HG03103 (cell line): ENCODE results near the gene FABP7.

ENCODE experiments used
- ATAC-seq: cut with Tn5 transposase; IDR thresholded peaks from one replicate; pipeline ENCODE4 v1.9.1; 2021; ENCODE audit warnings: low read depth; ENCODE audit not compliant: unreplicated experiment

FABP7 gene

DNA sequence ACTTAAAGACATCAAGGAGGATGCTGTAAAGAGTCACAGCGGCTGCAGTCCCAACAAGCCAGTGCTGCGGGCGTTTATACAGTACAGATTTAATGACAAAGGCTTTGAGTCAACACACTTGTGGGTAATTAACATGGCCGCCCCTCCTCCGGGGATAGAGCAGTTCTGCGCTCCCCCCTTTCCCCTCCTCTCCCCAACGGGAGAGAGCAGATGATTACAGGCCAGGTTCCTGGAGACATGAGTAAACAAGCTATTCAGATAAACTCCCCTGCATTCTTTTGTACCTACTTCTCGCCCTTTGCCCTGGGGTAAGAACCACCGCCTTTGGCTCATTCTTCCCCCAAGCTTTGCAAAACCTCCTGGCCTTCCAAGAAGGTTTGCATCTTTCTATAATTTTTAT, 23.6 kb upstream of the FABP7 start:
- ATAC-seq, result no peak

DNA sequence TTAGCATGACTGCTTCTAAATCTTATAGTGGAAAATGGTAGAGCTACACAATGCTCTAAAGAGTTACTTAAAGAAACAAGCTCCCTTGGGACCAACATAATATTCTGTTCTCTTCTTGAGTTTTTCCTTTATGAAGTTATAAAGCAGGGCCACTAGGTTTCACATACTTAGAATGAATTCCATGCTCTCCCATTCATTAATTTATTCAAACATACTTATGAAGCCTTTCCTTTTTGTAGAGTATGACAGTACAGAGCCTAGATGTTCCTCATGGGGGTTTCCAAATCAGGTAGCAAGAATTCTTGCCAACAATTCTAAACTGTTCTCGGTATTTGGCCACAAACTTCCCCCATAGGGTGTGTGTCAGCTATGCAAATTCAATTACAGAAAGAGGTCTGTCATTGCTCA, 20.6 kb upstream of the FABP7 start:
- peak; percentile 98 for ATAC-seq

DNA sequence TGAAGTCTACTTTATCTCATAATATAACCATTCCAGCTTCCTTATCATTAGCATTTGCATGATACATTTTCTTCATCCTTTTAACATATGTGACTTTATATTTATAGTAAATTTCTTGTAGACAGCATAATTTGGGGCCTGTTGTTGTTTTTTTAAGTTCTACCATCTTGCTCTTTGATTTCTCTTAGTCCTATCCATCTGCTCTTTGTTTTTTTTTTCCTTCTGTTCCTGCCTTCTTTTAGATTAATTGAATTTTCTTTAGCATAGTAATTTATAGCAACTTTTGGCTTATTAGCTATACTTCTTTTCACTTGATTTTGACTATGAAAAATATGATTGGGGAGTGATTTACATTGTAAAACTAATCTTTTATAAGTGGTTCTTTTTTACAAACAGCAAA, 19.2 kb upstream of the FABP7 start:
- ATAC-seq, result no peak

DNA sequence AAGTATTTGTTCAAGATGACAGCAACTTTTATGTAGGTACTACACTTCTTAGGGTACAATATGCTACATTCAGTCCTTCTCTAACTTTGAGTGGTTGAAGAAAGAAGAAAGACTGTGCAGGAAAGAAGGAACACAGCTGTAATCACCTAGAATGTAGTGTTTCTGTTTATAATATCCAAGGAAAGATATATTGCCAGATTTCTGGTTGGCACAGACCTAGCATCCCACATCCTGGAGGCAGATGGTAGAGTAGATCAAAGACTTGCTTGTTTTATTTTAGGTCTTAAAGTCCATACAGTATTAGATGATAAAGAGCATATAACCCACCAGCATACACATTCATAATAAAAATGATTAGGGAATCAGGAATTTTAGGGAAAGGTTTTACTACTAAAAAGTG, 13.3 kb upstream of the FABP7 start:
- ATAC-seq, result no peak

DNA sequence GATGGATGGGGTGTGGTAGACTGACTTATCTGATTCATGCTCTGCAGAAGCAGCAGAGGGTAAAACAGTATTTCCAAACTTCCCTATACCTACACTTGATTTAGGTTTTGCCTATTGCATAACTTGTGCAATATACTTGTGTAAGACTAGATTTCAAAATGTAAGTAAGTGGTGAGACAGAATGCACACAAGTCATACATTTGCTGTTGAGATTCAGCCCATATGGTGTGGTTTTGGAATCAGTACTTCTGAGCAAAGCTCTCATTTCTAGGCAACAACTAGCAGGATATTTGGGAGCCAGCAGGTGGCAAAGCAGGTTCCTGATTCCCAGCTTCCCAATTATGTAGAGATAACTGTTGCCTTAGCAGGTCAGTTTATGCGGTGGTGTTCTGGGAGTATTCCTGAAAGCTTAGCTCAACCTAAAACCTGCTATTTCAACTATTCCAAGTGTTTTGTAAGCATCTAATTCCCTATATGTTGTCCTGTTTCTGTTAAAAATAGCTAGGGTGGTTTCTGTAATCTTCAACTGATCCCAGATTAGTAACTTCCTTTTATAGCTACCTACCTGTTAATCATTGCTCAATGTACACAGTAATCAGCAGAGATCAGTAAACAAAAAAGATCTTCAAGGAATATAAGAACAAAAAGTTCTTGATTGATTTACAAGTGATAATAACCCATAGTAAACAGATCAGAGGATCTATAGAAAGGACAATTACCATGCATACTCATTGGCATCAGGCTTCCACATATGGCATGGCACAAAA, 8.5 kb upstream of the FABP7 start:
- no peak for ATAC-seq

DNA sequence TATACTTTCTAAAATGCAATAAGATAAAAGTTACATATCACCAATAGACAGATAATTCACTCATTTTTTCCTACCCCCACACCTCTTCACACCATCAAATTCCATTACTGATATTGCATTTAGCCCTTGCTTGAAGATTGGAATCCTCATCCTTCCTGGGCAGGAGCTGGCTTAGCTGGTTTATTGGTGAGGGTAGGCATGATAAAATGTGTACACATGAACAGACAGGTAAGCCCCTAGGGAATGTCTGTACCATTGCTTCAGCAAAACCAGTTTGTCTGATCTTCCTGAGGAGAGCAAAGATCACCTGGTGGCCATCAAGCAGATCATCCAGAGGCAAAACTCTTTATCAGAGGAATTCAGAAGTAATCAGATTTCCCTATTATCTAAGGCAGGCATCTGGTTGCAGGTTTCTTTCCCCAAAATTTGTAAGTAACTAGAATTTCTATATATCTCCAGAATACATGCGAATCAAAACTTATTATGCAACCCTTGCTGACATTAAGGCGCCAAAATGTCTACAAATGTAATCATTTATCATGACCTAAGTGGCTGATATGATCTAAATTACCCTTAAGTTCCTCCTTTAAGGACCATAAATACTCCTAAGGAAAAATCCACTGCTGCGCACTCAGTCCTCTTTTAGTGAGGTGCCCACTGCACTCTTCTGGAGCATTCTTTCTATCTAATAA, 6.6 kb upstream of the FABP7 start:
- ATAC-seq, result no peak

DNA sequence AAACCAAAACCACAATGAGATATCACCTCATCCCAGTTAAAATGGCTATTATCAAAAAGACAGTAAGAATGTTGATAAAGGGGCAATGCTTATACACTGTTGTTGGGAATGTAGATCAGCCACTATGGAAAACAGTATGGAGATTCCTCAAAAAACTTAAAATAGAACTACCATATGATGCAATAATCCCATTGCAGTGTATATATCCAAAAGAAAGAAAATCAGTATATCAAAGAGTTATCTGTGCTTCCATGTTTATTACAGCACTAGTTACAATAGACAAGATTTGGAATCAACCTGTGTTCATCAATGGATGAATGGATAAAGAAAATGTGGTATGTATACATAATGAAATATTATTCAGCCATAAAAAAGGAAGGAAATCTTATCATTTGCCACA, 3.5 kb upstream of the FABP7 start:
- no peak for ATAC-seq

DNA sequence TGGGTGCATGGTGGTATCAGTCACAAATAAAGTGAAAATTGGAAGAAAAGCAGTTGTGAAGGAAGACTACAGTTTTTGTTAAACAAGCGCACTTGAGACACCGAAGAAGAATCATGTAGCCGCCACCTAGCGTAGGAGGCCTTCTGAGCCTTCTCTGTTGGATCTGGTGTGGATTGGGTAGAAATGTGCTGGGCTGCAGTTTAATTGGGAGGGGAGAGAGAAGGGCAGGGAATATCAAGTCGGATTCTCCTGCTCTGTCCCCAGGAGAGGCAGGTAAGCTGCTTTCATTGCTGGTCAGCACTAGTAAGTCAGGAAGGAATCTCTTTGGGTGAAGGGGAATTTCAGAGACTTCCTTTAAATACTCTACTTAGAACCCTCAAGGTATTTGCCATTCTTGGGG, 1.2 kb upstream of the FABP7 start:
- no peak for ATAC-seq

DNA sequence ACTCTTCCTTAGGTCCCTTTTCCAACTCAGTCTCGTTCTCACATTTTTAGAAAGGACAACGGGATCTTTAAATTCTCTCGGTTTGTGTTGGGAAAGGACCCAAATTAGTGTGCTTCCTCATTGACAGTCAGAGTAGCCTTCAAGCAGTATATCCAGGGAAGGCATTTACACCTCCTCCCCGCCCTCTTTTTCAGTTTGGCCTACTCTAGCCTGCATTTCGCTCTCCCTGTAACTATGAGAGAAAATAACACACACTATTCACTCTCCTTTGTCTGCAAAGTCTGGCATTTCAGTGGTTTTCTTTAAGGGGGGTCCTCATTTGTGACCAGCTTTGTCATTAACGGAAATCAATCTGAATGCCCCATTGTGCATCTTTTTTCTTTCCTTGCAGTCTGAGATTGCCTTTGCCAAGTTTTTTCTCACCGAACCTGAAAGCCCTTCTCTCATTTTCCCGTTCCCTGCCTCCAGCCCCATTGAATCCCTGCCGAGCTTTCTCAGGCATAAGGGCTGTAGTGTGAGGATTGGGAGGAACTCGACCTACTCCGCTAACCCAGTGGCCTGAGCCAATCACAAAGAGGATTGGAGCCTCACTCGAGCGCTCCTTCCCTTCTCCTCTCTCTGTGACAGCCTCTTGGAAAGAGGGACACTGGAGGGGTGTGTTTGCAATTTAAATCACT, 393 bp upstream of the FABP7 start:
- no peak for ATAC-seq

DNA sequence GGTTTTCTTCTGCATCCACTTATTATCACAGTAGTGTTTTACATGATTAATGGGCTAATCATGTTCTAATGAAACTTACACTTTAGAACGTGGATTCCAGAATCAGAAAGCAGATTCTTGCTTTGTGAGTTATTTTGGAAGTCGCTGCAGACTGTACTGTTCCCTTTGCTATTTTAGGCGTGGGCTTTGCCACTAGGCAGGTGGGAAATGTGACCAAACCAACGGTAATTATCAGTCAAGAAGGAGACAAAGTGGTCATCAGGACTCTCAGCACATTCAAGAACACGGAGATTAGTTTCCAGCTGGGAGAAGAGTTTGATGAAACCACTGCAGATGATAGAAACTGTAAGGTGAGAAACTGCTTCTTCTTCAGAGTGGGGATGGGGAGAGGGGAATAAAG, 598 bp downstream of the FABP7 start:
- ATAC-seq, result no peak

DNA sequence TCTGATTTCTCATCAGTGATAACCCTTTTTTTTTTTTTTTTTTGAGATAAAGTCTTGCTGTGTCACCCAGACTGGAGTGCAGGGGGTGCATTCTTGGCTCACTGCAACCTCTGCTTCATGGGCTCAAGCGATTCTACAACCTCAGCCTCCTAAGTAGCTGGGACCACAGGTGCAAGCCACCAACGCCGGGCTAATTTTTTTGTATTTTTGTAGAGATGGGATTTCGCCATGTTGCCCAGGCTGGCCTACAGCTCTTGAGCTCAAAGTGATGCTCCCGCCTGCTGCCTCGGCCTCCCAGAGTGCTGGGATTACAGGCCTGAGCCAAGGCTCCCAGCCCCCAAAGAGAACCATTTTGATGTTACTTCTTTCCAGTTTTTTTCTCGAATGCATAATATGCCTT, 2.2 kb downstream of the FABP7 start:
- no peak for ATAC-seq

DNA sequence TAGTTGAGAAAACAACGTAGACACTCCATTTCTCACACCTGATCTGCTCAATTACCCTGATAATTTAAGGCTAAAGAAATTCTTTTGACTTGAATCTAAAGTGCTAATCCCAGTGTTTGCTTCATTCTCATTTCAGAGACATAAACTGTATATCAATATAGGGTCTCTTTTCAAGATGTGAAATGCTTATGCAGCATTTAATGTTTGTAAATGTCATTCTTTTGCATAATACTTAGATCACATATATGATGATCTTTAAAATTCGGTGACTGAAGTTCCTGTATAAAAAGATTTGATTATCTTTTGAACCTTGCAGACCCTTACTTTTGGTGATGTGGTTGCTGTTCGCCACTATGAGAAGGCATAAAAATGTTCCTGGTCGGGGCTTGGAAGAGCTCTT, 3.9 kb downstream of the FABP7 start:
- no peak for ATAC-seq

DNA sequence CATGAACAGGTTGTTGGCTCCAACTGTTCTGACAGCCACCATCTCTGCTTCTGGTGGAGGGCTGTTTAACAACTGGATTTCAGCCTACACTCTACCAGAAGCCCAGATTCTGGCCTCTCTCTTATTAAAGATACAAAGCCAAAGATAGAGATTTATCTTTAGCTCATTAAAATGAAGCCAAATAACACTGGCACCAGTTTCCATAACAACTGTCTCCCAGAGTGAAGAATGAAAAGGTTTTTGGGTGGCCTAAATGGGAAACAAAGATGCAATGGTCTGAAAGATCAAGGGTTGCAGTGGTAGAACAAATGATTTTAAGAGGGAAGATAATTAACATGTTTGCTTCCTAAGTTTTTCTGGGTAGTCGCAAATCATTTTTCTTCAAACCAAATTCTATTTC, 6.4 kb downstream of the FABP7 start:
- no peak for ATAC-seq

DNA sequence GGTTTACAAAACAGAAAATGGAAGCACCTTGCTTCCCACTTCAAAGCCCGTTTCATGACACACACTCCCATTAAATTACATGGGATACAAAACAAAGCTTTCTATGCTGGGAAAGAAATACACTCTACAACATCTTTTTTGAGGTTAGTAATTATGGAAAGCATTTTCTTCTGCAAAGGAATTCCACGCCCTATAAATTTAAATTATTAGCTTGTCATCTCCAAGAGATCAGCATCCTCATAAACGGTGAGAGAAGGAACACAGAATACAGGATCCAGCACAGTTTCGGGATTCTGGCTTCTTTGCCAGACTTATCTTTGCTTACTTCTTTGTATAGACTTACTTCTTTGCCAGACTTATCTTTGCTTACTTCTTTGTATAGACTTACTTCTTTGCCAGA, 8.2 kb downstream of the FABP7 start:
- ATAC-seq, result no peak

DNA sequence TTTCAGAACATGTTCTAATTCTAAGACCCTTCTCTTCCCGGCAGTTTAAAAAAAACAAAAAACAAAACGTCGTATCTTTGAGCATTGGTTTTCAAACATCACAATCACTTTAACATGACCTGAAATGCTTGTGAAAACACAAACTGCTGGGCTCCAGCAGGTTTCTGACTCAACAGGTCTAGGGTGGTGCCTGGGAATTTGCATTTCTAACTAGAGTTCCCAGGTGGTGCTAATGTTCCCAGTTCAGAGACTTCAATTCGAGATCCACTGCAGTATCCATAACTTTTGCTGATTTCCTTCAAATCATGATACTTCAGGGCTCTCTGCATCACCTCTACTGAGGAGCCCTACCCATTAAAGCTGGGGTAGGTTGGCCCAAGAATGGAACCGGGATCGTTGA, 8.7 kb downstream of the FABP7 start:
- no peak for ATAC-seq

DNA sequence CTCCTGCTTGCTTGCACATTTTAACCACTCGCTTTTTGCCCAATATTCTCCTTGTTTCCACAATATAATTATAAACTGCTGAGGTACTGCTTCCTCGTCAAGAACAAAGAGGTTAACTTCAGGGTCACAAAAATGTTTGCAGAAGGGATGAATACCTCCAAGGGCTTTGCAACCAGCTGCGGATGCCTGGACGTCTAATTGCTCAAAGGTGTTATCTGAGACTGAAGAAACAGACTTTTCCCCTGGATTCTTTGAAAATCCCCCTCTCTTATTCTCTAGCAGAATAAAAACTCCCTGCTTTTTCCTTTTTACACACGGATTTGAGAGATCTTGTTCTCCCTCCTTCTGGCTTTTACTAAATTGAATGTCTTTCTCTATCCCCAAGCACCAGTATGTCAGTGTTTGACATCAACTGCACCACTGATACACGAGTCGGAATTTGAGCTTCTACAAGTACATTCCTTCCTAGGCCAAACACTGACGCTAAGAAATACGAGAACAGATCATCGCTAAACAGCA, 9.2 kb downstream of the FABP7 start:
- ATAC-seq, result no peak

DNA sequence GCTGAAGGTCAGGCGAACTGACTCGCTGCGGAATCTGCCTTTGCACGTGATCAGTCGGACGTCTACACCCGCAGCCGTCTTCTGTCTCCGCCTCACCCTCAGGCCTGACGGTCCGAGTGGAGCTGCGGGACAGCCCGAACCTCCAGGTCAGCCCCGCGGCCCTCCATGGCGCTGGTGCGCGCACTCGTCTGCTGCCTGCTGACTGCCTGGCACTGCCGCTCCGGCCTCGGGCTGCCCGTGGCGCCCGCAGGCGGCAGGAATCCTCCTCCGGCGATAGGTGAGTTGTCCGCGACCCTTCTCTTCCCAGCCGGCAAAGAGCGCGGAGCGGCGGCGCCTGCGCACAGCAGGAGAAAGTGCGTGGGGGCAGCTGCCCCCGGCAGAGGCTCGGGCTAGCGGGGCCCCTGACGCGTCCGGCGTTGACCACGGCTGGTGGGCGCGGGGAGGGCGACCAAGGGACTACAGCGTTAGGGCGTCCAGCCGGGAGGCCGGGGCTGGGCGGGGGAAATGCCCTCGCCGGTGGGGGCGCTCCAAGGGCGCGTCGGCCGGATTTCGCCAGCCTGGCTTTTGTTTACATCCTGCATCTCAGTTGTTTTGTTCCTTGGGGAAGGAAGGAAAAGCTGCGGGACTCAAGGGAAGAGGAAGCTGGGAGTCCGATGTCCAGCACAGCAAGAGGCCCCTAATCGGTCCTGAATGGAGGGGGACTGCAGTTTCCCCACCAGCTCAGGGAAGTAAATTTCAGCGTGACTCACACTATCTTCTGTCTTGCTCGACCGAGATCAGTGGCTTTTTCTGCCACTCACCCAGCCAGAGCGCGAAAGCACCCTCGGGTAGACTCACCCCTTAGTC, 9.9 kb downstream of the FABP7 start, which contains the start of gene SMPDL3A:
Gene SMPDL3A (plus strand): TSS at position 77 of the 846 bp plus-strand sequence. CDS start 89 bp downstream, at position 166.
- ATAC-seq, result peak; percentile 57

DNA sequence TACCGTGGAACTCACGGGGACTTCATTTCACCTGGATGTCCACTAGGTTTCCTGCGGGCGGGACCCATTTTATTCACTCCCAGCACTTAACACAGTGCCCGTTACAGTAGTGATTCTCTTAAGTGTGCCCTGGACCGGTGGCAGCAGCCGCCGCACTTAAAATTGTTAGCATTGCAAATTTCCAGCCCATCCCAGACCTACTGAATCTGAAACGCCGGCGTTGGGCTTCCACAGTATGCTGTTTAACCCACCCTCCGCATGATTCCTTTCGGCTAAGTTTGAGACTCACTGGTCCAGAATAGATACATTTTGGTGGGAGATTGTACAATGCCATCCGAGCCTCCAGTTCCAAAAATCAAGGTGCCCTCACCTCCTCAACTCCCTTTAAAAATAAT, 10.5 kb downstream of the FABP7 start:
- no peak for ATAC-seq

DNA sequence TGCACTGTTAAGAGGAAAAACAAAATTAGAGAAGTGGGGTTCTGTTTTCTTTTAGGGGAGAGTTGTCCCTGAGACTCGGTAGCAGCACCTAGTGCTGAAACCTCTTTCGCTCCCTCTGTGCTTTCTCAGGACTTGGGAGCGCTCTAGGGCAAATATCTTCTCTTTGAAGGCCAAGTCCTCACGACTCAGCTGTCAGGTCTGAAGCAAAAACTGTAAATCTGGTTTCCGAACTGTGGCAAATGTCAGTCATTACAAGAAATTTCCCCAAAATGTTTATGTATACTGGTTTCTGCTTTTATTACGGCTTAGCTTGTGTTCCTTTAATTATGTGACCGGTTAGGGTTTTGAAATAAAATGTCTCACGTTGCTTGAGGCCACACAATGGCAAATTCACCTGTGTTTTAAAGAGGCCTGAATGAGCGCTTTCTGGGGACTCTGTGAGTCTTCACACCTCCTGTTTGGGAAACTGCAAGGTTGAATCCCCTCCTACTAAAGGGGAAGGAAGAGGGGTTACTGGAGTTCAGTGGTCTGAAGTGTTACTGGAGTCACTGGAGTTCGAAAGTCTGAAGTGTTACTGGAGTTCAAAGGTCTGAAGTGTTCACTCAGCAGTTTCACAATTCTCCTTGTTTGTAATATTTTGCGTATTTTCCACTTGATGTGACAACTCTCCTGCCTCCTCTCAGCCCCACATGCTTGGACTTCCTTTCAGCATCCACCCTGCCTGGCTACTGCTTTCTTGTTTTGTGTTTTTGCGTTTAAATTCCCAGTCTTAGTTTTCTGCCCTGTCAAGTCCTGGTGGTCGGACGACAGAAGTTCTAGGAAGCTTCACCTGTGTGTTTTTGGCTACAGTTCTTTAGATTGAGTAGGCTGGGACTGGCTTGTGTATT, 11.2 kb downstream of the FABP7 start:
- ATAC-seq, result no peak

DNA sequence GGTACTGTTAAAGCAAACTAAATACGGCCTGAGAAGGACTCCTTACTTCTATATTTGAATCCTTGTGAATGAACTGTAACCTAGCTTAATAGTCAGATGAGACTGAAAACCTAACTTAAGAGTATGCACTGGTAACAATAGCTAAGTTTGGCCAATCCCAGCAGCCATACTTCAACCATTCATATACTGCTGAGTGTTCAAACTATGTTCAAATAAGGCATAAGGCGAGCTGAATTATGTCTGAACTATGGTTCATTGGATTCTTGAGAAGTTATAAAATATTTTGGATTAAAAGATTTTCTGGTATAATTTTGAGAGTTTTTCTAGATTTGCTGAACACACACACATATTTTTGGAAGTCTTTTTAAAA, 11.8 kb downstream of the FABP7 start:
- ATAC-seq, result no peak
